Nucleus accumbens (tissue), 56 donors: ENCODE data around the gene SLK.

ENCODE experiments used
- DNase-seq, 56 donors: peaks; one replicate each; lab custom pipeline; 2025; lab: John Stamatoyannopoulos, UW

SLK gene

DNA sequence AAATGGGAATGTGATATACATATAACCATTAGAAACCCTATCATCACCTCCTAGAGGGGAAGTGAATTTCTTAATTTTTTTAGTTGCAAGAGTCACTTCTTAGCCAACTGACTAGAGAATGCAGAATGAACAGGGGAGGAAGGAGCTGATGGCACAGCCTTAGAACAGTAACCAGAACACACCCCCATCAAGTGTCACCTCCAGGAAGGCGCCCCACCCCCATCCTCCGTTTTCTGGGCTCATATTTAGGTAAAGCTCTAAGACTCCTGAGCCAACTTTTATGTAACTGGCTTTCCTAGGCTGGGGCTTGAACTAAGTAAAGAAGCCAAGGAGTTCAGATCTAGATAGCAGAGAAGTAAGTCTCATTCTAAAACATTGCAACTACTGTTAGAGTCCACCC is 64.7 kb downstream of the SLK start:
- DNase-seq = no peak

DNA sequence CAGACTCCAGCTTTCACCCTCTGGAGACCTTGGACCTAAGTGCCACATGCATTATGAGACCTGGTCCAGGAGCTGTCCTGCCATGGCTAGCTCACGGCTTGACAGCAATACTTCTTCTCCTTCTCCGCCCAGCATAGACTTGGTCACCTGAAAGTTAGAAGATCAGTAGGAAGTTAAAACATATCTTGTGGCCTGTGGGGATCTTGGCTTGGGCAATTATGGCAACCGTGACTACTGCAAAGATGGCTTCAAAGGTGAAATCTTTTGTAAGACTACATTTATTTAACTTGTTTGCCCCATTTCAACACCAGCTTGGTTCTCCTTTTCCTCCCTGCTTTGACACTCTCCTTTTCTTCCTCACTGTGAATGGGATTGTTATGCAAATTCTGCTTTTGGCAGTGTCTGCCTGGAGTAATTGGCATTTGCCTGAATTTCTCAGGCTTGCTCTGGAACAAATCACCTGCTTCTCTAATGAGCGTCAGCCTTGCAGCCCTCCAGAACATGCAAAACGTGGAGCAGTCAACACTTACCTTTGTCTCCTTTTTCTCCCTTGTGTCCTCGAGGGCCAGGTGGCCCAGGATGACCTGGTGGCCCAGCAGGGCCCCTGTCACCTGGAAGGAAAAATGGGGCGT is 65.3 kb downstream of the SLK start:
- peak in 8 of 56 donors; percentile 18 to 54 (median 30) for DNase-seq

DNA sequence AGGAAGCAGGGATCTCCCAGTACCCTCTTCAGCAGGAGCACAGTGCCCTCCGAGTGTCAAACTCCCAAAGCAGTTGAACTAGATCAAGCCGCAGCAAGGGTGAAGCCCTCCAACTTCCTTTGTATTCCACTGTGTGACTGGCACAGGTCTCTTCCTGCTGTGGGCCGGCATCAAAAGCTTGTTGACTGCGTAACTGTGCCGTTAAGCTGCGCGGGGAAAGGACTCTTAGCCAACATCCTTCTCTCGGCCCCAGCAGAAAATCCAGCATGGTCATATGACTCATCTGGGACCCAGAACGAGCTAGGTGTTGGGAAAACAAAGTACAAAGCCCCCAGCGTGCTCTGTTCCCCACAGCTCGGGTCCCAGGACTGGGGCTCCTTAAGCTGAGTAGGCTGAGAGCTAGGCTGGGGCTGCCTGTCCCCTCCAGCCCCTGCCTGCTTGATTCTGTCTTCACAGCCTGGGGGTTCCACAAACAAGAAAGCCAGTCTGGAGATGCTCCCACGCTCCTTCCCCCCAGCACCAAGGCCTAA is 66.5 kb downstream of the SLK start:
- DNase-seq = peak in 11 of 56 donors; percentile 17 to 68 (median 39)

- DNase-seq = peak in 15 of 56 donors; percentile 16 to 68 (median 35)
These were observed 67.0 kb downstream of the SLK start for GRCh38 chr10:104033966-104034365.

DNA sequence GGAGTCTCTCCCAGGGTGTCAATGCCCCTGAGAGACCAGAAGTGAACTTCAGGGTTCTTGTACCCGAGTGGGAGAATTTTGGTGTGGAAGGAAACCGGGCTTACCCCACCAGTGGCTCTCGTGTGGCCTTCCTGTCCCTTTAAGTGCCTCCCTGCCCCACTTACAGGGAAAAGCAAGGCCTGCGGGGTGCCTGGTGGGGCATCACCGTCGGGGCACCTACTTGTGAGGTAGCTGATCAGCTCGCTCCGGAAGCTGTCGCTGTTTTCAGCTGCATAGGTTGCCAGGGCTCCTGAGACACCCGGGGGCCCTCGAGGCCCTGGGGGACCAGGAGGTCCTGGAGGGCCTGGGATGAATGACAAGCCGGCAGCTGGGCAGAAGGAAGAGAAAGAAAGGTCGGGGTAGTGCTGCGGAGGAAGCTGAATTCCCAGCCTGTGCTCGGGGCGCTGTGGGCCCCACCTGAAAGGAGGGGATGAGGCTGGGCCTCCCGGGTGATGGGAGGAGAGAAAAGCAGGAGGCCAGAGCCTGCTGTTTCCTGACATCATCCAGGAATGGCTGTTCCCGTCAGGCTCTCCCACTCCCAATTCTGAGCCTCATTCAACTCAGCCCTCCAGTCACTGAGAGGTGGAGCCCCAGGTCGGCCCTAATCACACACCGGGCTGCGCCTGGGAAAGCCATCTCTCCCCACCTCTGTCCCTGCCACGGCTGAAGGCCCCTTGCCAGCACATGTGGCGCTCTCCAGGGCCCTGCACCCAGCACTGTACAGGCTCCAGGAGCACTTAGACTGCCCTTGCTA is 67.7 kb downstream of the SLK start:
- DNase-seq = no peak

GRCh38 chr10:104035194-104036068 is 68.5 kb downstream of the SLK start:
- no peak for DNase-seq

- no peak for DNase-seq
These were observed 69.1 kb downstream of the SLK start for GRCh38 chr10:104036069-104036384.

- DNase-seq = no peak
These were observed 69.7 kb downstream of the SLK start for GRCh38 chr10:104036518-104037260.

DNA sequence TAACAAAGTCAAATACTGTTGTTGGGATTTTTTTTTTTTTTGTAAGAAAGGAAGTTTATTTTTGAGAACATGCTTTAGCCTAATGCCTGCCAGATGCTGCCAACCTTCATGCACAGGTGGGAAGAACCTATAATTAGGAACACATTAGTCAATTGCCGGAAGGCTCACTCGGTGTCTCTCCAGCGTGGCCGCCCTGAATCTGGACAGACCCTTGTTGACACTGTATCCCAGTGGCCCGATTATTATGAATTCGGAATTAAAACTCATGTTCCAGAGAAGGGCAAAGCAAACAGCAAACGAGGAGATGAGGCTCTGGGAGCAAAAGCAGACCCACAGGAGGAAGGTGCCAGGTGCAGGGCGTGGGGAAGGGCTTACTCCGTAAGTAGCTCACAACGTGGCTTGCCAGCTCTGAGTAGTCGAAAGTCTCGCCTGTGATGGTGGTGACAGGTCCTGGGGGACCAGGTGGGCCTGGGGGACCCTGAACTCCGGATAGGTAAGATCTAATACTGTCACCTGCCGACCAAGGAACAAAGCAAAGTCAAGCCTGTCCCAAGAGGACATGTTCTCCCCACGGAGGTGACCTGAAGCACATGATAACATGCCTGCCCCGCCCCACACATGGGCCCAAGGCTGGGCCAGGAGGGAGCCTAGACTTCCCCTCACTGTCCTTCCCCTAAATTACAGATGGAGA is 70.5 kb downstream of the SLK start:
- no peak for DNase-seq

DNA sequence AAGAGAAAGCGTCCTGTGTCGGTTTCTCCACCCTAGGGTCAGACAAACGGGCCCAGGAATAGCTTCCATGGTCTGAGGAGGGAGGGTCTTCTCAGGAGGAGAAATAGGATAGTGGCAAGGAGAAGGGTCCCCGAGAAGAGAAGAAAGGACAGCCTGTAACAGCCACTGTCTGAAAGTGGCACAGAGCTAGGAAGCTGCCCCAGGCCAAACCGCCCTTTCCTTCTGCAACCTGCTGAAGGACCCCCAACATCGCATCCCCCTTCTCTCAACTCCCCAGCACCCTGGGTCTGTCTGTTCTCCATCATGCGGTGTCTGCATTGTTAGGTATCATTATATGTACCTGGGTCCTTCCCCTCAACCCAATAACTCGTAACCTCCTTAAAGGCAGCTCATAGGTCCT is 71.6 kb downstream of the SLK start:
- no peak for DNase-seq

GRCh38 chr10:104038958-104039752 is 72.2 kb downstream of the SLK start:
- no peak for DNase-seq

- no peak for DNase-seq
These were observed 73.4 kb downstream of the SLK start for GRCh38 chr10:104040382-104040781.

DNA sequence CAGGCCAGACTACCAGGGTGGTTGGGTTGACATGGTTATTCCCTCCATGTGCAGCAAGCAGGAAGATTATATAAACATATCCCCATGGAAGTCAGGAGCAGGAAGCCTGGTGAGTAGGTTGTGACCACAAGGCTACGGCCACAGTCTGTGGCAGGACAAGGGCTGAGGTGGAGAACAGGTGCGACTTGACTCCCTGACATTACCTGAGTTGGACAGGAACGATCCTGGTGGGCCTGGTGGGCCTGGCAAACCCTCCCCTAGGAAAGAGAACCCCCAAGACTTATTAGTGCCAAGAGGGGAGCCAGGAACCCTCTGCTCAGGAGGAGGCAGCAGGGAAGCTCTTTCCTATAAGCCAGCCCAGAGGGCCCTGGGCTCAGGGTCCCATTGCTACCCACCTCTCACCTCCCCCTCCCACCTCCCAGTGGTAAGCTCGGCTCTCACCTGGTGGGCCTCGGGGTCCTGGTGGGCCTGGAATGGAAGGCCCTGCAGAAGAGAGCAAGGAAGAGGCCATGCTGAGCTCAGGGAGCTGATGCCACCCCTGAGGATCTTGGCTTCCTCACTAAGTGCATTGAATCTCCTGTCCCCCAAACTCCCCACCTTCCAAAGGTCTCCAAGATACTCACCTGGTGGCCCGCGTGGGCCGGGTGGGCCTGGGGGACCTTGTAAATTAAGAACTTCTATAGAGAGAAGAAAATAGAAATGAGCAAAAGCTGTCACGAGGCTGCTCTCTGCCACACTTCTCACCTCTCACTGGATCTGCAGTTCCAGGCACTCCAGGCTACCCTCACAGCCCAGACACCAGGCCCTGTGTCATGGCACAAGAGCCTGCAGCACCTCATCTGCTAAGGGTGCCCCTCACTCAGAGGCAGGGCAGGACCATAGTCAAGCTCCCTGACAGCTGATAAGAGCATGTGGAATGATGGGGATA is 74.2 kb downstream of the SLK start:
- no peak for DNase-seq

- DNase-seq = no peak
These were observed 75.1 kb downstream of the SLK start for GRCh38 chr10:104041891-104042535.

DNA sequence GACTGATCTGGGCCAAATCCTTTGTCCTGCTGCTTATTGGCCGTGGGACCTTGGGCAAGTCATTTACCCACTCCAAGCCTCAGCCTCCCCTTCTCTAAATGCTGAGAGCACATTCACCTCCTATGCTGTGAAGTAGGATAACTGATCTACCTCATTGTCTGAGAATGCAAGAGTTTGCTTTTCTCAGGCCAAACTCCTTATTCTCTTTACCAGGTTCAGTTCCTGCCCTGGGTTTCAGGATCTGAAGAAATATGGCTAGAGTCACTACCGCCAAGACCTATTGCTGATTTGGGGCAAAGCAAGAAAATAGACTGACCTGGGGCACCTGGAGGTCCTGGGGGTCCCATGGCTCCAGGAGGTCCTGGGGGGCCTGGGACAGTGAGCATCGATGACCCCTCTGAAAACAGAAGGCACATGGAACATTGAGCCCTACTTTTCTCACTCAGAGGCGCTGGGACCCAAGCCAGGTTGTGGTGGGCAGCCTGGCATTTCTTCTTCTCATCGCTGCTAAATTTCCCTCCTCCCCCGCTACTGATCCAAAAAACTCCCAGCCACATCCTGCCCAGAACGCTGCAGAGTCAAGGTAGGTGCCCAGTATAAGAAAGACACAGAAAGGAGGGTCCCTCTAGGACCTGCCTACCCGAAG is 76.4 kb downstream of the SLK start:
- no peak for DNase-seq

DNA sequence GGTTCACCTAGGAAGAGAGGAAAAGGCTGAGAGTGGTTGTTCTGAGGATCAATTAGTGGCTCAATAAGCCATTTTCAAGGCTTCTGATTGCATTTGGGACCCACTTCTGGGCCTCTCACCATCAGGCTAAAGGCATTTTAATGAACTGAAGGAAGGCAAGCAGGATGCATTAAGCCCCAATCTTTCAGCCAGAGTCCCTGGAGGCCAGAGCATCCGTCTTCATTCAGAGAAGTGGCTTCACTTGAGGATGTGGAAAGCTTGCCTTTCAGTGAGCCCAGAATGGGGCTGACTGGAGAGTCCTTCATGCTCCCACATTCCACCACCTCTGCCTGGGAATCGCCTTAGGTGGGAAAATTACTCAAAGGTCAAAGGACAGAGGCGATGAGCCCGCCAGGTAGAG is 76.9 kb downstream of the SLK start:
- DNase-seq = no peak
